Stimulated activated CD4-positive, alpha-beta T cell treated with anti-CD3 and anti-CD28 coated beads, Interleukin-2, amount 100 ng/mL, for 4 hours (primary cell): ENCODE results near the gene EVC2.

Experiments used
- DNase-seq: peaks from one replicate; pipeline ENCODE4 v3.0.0-alpha.2; 2020; ENCODE audit warnings: low read depth

EVC2 gene

GRCh38 chr4:5683566-5683965, 24.8 kb downstream of the EVC2 start:
- no peak for DNase-seq

GRCh38 chr4:5678977-5679376, 29.4 kb downstream of the EVC2 start:
- no peak for DNase-seq

GRCh38 chr4:5676763-5677162, 31.6 kb downstream of the EVC2 start:
- DNase-seq = no peak

- no peak for DNase-seq
Measured at GRCh38 chr4:5666741-5667140, 41.6 kb downstream of the EVC2 start.

GRCh38 chr4:5664778-5665177, 43.6 kb downstream of the EVC2 start:
- DNase-seq = no peak

GRCh38 chr4:5662555-5662954, 45.8 kb downstream of the EVC2 start:
- DNase-seq = no peak

- no peak for DNase-seq
Measured at GRCh38 chr4:5661237-5661636, 47.1 kb downstream of the EVC2 start.

- no peak for DNase-seq
Measured at GRCh38 chr4:5660185-5660584, 48.2 kb downstream of the EVC2 start.

GRCh38 chr4:5658974-5659373, 49.4 kb downstream of the EVC2 start:
- DNase-seq = no peak

GRCh38 chr4:5656415-5656814, 51.9 kb downstream of the EVC2 start:
- no peak for DNase-seq

- DNase-seq = no peak
Measured at GRCh38 chr4:5654791-5655190, 53.6 kb downstream of the EVC2 start.

- DNase-seq = no peak
Measured at GRCh38 chr4:5651089-5651488, 57.3 kb downstream of the EVC2 start.

GRCh38 chr4:5650040-5650439, 58.3 kb downstream of the EVC2 start:
- no peak for DNase-seq

GRCh38 chr4:5647351-5647750, 61.0 kb downstream of the EVC2 start:
- no peak for DNase-seq

- DNase-seq = no peak
Measured at GRCh38 chr4:5640096-5640495, 68.3 kb downstream of the EVC2 start.

GRCh38 chr4:5639556-5639955, 68.8 kb downstream of the EVC2 start:
- no peak for DNase-seq

- DNase-seq = no peak
Measured at GRCh38 chr4:5638976-5639375, 69.4 kb downstream of the EVC2 start.

GRCh38 chr4:5638316-5638715, 70.0 kb downstream of the EVC2 start:
- DNase-seq = no peak

GRCh38 chr4:5636766-5637670, 71.3 kb downstream of the EVC2 start:
- no peak for DNase-seq

GRCh38 chr4:5635826-5636195, 72.5 kb downstream of the EVC2 start:
- no peak for DNase-seq

GRCh38 chr4:5632571-5632970, 75.8 kb downstream of the EVC2 start:
- no peak for DNase-seq

GRCh38 chr4:5632066-5632440, 76.3 kb downstream of the EVC2 start:
- DNase-seq = no peak

- no peak for DNase-seq
Measured at GRCh38 chr4:5631352-5632065, 76.8 kb downstream of the EVC2 start.

- no peak for DNase-seq
Measured at GRCh38 chr4:5630762-5631161, 77.6 kb downstream of the EVC2 start.
